Panc1 (cell line): Measurements from ENCODE around the gene CEL. TPM values are rescaled to one million over a fixed set of nuclear protein-coding genes. Genes with fewer than 3 reads are reported as not detected.

Source experiments
- ATAC-seq: fragments of 200-7000 bp; cut with Tn5 transposase; 2 replicates; pipeline ENCODE4 v1.9.1; 2020; ENCODE audit warnings: mild to moderate bottlenecking, moderate library complexity
- BruUV-seq: library from RNA; stranded (reverse); fragments of 400-500 nt; replicated peaks from 2 replicates; lab custom pipeline; 2021; lab: Mats Ljungman, UMichigan
- CTCF ChIA-PET: fragments of 300-600 bp; sonication (Branson Sonifier 250); formaldehyde crosslinking; loops from one replicate; lab custom pipeline; 2022; ENCODE audit warnings: antibody characterized with exemption; lab: Charles Lee
- POLR2A ChIA-PET: fragments of 300-600 bp; sonication (Branson Sonifier 250); formaldehyde crosslinking; loops from one replicate; lab custom pipeline; 2022; ENCODE audit warnings: antibody characterized with exemption; lab: Charles Lee
- DNase-seq: peaks from one replicate; pipeline ENCODE4 v3.0.0-alpha.2; 2010; ENCODE audit warnings: low read depth, low spot score
- H3K27ac ChIP-seq: 2 replicates; pipeline ENCODE4 v1.5.1; 2011; ENCODE audit warnings: mild to moderate bottlenecking, low read length, inconsistent platforms
- H3K27me3 ChIP-seq: fragments of 200-500 bp; sonication (Bioruptor generic); 2 replicates; pipeline ENCODE4 v1.6.0; 2014; ENCODE audit warnings: low read length, inconsistent platforms; ENCODE audit not compliant: control insufficient read depth, insufficient read depth
- H3K36me3 ChIP-seq: fragments of 200-500 bp; sonication (Bioruptor generic); 2 replicates; pipeline ENCODE4 v1.5.1; 2014; ENCODE audit warnings: inconsistent platforms, mild to moderate bottlenecking, low read length, moderate library complexity; ENCODE audit not compliant: control insufficient read depth, insufficient read depth
- H3K4me1 ChIP-seq: 2 replicates; pipeline ENCODE4 v1.5.1; 2011; ENCODE audit warnings: inconsistent platforms, mild to moderate bottlenecking, low read length, moderate library complexity; ENCODE audit not compliant: control insufficient read depth, insufficient read depth
- H3K4me3 ChIP-seq, 2 experiments: 2 replicates each; pipeline ENCODE4 v1.5.1; 2011 to 2012; ENCODE audit warnings: low read depth in 2 of 2, low read length in 2 of 2, mild to moderate bottlenecking in 2 of 2, inconsistent platforms in 1 of 2, moderate library complexity in 1 of 2
- H3K9me3 ChIP-seq: fragments of 200-500 bp; sonication (Bioruptor generic); 2 replicates; pipeline ENCODE4 v1.5.1; 2014; ENCODE audit warnings: low read depth, mild to moderate bottlenecking, inconsistent platforms, low read length, moderate library complexity; ENCODE audit not compliant: control insufficient read depth, insufficient read depth
- POLR2AphosphoS5 ChIP-seq: IDR thresholded peaks from 2 replicates; pipeline ENCODE4 v1.6.1; 2012; ENCODE audit warnings: mild to moderate bottlenecking, low read depth, low read length, moderate library complexity
- SIN3A ChIP-seq: IDR thresholded peaks from 2 replicates; pipeline ENCODE4 v1.6.1; 2012; ENCODE audit warnings: low read depth, mild to moderate bottlenecking, low read length, moderate library complexity, borderline replicate concordance; ENCODE audit not compliant: insufficient read depth
- TCF7L2 ChIP-seq: IDR thresholded peaks from 2 replicates; pipeline ENCODE4 v1.6.1; 2011; ENCODE audit warnings: mild to moderate bottlenecking, low read depth, low read length, inconsistent platforms
- in situ Hi-C: cut with HindIII; loops from 2 replicates; pipeline ENCODE4 v1.10.0; 2016; ENCODE audit warnings: low sequenced_read_pairs, low pct_unique_long_range_greater_than_20kb
- intact Hi-C: fragments of 100-400 bp; cut with micrococcal nuclease; formaldehyde crosslinking; loops from one replicate; pipeline ENCODE4 v1.10.0; 2022; ENCODE audit not compliant: unreplicated experiment
- total RNA-seq: library from RNA; stranded (reverse); gene quantifications from one replicate; pipeline ENCODE4 v1.2.1, GENCODE V29; 2021; ENCODE audit not compliant: unreplicated experiment
- TF ChIP-seq, protein P1 (sequence below): fragments of 450-650 bp; IDR thresholded peaks from 2 replicates; pipeline ENCODE4 v1.5.1; 2017; ENCODE audit warnings: mild to moderate bottlenecking
- TF ChIP-seq, protein P2 (sequence below), 2 experiments: IDR thresholded peaks; 2 replicates each; pipeline ENCODE4 v1.6.1; 2011 to 2012; ENCODE audit warnings: low read depth in 2 of 2, control low read depth in 1 of 2, low read length in 1 of 2, mild to moderate bottlenecking in 1 of 2, moderate library complexity in 1 of 2; ENCODE audit not compliant: insufficient read depth in 1 of 2

CEL gene
- total RNA-seq, 1 experiment from 2014 or later: 4.3 TPM

DNA sequence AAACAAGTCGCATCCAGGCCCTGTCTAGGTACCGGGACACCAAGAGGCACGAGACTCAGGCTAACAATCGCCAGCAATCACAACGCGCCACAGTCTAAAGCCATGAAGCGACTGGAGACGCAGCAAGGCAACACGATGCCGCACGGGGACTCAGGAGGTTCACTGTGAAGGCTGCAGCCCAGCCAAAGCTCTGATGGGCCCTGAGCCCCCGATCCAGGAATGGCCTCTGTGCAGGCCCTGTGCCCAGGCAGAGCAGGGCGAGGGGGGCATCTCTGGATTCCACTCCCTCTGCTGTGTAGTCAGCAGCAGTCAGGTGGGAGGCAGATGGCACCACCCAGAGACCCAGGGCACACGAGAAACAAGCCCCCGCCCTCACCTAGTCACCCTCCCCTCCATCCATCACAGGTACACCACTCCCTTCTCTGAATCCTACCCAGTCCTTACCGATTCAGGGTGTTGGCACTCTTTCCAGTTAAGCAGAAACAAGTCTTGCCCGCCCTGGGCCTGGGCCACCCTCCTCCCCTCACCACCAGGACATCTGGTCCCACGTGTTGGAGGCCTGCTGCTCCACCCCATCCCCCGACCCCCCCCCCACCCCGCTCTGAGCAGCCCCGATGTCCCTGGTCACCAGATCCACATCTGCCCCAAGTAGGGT lies 58.2 kb downstream of the CEL start:
- Histone ChIP-seq H3K36me3 (no peaks in the 10 kb centered on the region), H3K4me1 (peaks cover 49% of the 10 kb centered on the region), H3K9me3 (no peaks in the 10 kb centered on the region), H3K4me3 (peak overlapping the region; percentile 53 to 62), H3K27me3 (no peaks in the 10 kb centered on the region), H3K27ac (0 out of 2 replicates have a peak overlapping the region, but pooled peaks have one; percentile 51)
- intact Hi-C loops (no loop called here), in situ Hi-C loops (no loop called here)
- BruUV-seq: no TSS peak
- POLR2A ChIA-PET: no interaction called here
- no peak for ATAC-seq
- no peak for DNase-seq
- CTCF ChIA-PET: no interaction called here
- TF ChIP-seq SIN3A: no peak
- TF ChIP-seq, protein P1, sequence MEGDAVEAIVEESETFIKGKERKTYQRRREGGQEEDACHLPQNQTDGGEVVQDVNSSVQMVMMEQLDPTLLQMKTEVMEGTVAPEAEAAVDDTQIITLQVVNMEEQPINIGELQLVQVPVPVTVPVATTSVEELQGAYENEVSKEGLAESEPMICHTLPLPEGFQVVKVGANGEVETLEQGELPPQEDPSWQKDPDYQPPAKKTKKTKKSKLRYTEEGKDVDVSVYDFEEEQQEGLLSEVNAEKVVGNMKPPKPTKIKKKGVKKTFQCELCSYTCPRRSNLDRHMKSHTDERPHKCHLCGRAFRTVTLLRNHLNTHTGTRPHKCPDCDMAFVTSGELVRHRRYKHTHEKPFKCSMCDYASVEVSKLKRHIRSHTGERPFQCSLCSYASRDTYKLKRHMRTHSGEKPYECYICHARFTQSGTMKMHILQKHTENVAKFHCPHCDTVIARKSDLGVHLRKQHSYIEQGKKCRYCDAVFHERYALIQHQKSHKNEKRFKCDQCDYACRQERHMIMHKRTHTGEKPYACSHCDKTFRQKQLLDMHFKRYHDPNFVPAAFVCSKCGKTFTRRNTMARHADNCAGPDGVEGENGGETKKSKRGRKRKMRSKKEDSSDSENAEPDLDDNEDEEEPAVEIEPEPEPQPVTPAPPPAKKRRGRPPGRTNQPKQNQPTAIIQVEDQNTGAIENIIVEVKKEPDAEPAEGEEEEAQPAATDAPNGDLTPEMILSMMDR: no peak
- no peak for TF ChIP-seq TCF7L2
- TF ChIP-seq, protein P2, sequence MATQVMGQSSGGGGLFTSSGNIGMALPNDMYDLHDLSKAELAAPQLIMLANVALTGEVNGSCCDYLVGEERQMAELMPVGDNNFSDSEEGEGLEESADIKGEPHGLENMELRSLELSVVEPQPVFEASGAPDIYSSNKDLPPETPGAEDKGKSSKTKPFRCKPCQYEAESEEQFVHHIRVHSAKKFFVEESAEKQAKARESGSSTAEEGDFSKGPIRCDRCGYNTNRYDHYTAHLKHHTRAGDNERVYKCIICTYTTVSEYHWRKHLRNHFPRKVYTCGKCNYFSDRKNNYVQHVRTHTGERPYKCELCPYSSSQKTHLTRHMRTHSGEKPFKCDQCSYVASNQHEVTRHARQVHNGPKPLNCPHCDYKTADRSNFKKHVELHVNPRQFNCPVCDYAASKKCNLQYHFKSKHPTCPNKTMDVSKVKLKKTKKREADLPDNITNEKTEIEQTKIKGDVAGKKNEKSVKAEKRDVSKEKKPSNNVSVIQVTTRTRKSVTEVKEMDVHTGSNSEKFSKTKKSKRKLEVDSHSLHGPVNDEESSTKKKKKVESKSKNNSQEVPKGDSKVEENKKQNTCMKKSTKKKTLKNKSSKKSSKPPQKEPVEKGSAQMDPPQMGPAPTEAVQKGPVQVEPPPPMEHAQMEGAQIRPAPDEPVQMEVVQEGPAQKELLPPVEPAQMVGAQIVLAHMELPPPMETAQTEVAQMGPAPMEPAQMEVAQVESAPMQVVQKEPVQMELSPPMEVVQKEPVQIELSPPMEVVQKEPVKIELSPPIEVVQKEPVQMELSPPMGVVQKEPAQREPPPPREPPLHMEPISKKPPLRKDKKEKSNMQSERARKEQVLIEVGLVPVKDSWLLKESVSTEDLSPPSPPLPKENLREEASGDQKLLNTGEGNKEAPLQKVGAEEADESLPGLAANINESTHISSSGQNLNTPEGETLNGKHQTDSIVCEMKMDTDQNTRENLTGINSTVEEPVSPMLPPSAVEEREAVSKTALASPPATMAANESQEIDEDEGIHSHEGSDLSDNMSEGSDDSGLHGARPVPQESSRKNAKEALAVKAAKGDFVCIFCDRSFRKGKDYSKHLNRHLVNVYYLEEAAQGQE (IDR thresholded peaks at IDR 0.05; ENCODE audit: insufficient read depth in 1 of 2, low read depth in 2 of 2, low read length in 1 of 2): no peak
- no peak for TF ChIP-seq POLR2AphosphoS5

DNA sequence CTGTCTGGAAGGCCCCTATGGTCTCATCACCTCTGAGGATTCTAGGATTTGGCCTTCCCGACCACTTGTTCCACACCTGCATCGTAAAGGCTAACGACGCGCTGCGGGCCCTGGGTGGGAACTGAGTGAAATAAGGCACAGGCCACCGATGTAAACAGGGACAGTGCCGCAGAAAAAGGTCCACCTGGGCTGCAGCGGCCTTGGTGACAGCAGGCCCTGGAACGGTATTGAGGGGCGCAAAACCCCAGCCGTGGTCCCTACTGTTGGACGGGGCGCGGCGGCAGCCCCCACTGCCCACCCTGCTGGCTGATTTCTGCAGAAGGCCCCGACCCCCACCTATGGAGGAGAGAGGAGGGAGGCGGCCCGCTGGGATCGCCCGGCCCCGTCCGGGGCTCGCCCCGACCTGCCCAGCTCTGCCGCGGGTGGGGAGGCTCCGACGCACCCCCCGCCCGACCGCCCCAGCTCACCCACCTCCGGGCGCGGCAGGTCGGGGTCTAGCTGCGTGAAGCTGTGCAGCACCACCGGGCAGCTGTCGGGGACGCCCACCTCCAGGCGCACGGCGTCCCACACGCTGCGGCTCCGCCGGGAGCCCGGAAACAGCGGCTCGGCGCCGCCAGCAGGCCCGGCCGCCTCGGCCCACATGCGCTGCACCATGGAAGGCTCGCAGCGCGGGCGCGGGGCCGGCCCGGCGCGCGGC lies 58.9 kb downstream of the CEL start:
- TF ChIP-seq POLR2AphosphoS5: no peak
- TF ChIP-seq, protein P2 (IDR thresholded peaks at IDR 0.05; ENCODE audit: insufficient read depth in 1 of 2, low read depth in 2 of 2, low read length in 1 of 2): no peak
- no peak for TF ChIP-seq TCF7L2
- no peak for TF ChIP-seq SIN3A
- TF ChIP-seq, protein P1: no peak
- peak; percentile 4 for ATAC-seq
- Histone ChIP-seq H3K4me3 (peak overlapping the region; percentile 53 to 62), H3K4me1 (peaks cover 43% of the 10 kb centered on the region), H3K27me3 (no peaks in the 10 kb centered on the region), H3K36me3 (no peaks in the 10 kb centered on the region), H3K27ac (peak overlapping the region; percentile 51; the same call in 1 of the 2 replicates), H3K9me3 (no peaks in the 10 kb centered on the region)
- CTCF ChIA-PET: no interaction called here
- POLR2A ChIA-PET: no interaction called here
- in situ Hi-C loops: no loop called here
- intact Hi-C loops: no loop called here
- no TSS peak for BruUV-seq
- no peak for DNase-seq
